Stomach smooth muscle (tissue), 2 donors: ENCODE measurements around the gene CGNL1.

Experiments
- H3K27ac ChIP-seq: one replicate; pipeline ENCODE4 v1.7.0; 2013; ENCODE audit warnings: mild to moderate bottlenecking, low read length, inconsistent platforms
- H3K27me3 ChIP-seq, 2 donors: one replicate each; pipeline ENCODE4 v1.7.0; 2013; ENCODE audit warnings: low read length in 2 of 2; ENCODE audit not compliant: insufficient read depth in 2 of 2, control insufficient read depth in 1 of 2
- H3K36me3 ChIP-seq, 2 donors: one replicate each; pipeline ENCODE4 v1.7.0; 2013; ENCODE audit warnings: low read length in 2 of 2; ENCODE audit not compliant: control insufficient read depth in 2 of 2, insufficient read depth in 2 of 2
- H3K4me1 ChIP-seq: one replicate; pipeline ENCODE4 v1.7.0; 2013; ENCODE audit warnings: low read length; ENCODE audit not compliant: control insufficient read depth, insufficient read depth
- H3K4me3 ChIP-seq, 2 donors: one replicate each; pipeline ENCODE4 v1.7.0; 2013; ENCODE audit warnings: low read length in 2 of 2
- H3K9ac ChIP-seq, 2 donors: one replicate each; pipeline ENCODE4 v1.7.0; 2013; ENCODE audit warnings: low read length in 2 of 2, mild to moderate bottlenecking in 1 of 2
- H3K9me3 ChIP-seq, 2 donors: one replicate each; pipeline ENCODE4 v1.7.0; 2013; ENCODE audit warnings: low read length in 2 of 2; ENCODE audit not compliant: control insufficient read depth in 2 of 2
- donor health status: healthy.
- donor health status: Pancreatic carcinoma.

Gene CGNL1, protein sequence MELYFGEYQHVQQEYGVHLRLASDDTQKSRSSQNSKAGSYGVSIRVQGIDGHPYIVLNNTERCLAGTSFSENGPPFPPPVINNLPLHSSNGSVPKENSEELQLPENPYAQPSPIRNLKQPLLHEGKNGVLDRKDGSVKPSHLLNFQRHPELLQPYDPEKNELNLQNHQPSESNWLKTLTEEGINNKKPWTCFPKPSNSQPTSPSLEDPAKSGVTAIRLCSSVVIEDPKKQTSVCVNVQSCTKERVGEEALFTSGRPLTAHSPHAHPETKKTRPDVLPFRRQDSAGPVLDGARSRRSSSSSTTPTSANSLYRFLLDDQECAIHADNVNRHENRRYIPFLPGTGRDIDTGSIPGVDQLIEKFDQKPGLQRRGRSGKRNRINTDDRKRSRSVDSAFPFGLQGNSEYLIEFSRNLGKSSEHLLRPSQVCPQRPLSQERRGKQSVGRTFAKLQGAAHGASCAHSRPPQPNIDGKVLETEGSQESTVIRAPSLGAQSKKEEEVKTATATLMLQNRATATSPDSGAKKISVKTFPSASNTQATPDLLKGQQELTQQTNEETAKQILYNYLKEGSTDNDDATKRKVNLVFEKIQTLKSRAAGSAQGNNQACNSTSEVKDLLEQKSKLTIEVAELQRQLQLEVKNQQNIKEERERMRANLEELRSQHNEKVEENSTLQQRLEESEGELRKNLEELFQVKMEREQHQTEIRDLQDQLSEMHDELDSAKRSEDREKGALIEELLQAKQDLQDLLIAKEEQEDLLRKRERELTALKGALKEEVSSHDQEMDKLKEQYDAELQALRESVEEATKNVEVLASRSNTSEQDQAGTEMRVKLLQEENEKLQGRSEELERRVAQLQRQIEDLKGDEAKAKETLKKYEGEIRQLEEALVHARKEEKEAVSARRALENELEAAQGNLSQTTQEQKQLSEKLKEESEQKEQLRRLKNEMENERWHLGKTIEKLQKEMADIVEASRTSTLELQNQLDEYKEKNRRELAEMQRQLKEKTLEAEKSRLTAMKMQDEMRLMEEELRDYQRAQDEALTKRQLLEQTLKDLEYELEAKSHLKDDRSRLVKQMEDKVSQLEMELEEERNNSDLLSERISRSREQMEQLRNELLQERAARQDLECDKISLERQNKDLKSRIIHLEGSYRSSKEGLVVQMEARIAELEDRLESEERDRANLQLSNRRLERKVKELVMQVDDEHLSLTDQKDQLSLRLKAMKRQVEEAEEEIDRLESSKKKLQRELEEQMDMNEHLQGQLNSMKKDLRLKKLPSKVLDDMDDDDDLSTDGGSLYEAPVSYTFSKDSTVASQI

GRCh38 chr15:57375827-57376695 is at the start of gene CGNL1:
Gene CGNL1 (plus strand): TSS chr15:57376505. CDS start chr15:57438000, 61,495 bp downstream.
- Histone ChIP-seq H3K9ac (peak within 1 kb of the TSS in 1 of 2 donors; percentile 66), H3K9me3 (no peaks in the 10 kb centered on the region), H3K27me3 (peaks cover 0 to 37% of the 10 kb centered on the region in 2 donors), H3K27ac (no peak within 1 kb of the TSS), H3K4me3 (peak within 1 kb of the TSS; percentile 50 to 84), H3K36me3 (no peaks in the 10 kb centered on the region), H3K4me1 (peaks cover 16% of the 10 kb centered on the region)

DNA sequence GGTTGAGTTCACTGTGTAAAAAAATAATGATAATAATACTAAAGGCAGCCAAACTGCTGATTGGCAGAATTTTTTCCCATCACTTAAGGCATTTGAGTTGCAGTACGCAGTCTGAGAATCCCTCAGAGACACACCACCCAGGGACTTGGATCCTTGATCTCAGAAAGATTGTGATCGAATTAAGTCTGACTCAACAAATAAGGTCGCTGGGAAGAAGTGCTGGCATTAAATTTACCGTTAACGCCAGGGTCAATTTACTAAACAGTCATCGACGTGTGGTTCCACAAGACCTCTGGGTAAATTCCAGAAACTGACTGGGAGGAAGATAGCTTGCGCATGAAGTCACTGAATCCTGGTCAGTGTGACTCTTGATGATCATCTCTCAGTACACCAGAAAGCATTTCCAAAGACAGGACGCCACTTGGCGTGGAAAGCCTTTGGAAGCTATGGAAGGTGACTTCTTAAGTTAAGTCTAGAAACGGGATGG is 48.3 kb upstream of the CGNL1 start:
- no peaks in the 10 kb centered on the region for H3K4me1 ChIP-seq
- no peak overlapping the region for H3K27ac ChIP-seq
- H3K36me3 ChIP-seq, result no peaks in the 10 kb centered on the region
- peaks cover 0 to 4% of the 10 kb centered on the region in 2 donors for H3K27me3 ChIP-seq
- no peaks in the 10 kb centered on the region for H3K9me3 ChIP-seq
- H3K4me3 ChIP-seq, result no peak overlapping the region
- no peak overlapping the region for H3K9ac ChIP-seq

- Histone ChIP-seq H3K4me1 (no peaks in the 10 kb centered on the region), H3K4me3 (no peak overlapping the region), H3K9me3 (no peaks in the 10 kb centered on the region), H3K9ac (no peak overlapping the region), H3K27ac (no peak overlapping the region), H3K36me3 (no peaks in the 10 kb centered on the region), H3K27me3 (peaks cover 0 to under 1% of the 10 kb centered on the region in 2 donors)
Observed at GRCh38 chr15:57328479-57328878, 47.8 kb upstream of the CGNL1 start.

GRCh38 chr15:57328897-57329296 is 47.4 kb upstream of the CGNL1 start:
- Histone ChIP-seq H3K9ac (no peak overlapping the region), H3K36me3 (no peaks in the 10 kb centered on the region), H3K9me3 (no peaks in the 10 kb centered on the region), H3K4me1 (no peaks in the 10 kb centered on the region), H3K27ac (no peak overlapping the region), H3K4me3 (no peak overlapping the region), H3K27me3 (no peaks in the 10 kb centered on the region)

DNA sequence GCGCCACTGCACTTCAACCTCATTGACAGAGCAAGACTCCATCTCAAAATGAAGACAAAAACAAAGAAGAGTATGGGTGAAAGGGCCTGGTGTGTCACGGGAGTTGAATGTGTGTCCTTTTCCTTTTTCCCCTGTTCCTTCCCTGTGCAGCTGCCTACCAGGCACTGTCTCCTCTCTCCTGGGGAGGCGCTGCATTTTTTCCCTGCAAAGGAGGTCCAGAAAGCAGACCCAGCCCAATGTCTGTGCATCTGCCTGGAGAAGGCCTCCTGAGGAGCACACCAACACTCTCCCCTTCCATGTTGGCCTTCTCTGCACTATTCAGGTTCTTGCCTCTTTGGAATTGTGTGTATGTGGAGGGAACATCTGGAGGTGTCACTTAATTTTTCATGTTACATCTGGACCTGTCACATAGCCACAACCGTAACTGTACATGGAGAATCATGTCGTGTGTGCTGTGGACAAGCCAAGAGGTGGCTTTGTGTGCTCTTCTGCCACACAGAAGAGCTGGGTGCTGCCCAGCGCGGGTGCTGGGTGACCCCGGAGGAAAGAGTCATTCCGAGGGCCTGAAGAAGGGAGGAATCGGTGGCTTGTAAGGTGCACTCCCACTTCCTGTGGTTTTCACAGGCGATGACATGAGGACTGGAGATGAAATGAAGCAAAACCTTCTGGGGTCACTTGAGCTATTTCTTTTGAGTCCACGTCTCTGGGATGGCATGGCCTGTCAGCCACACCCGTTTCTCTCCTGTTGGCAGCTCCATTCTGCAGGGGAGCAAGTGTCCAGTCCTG is 46.5 kb upstream of the CGNL1 start:
- Histone ChIP-seq H3K9ac (no peak overlapping the region), H3K4me1 (peaks cover 3% of the 10 kb centered on the region), H3K9me3 (no peaks in the 10 kb centered on the region), H3K4me3 (no peak overlapping the region), H3K36me3 (no peaks in the 10 kb centered on the region), H3K27me3 (peaks cover 0 to 2% of the 10 kb centered on the region in 2 donors), H3K27ac (no peak overlapping the region)

- Histone ChIP-seq H3K4me1 (peaks cover 4% of the 10 kb centered on the region), H3K27me3 (peaks cover 0 to 5% of the 10 kb centered on the region in 2 donors), H3K36me3 (no peaks in the 10 kb centered on the region), H3K9me3 (no peaks in the 10 kb centered on the region), H3K4me3 (no peak overlapping the region), H3K27ac (no peak overlapping the region), H3K9ac (no peak overlapping the region)
Observed at GRCh38 chr15:57330619-57331340, 45.5 kb upstream of the CGNL1 start.

GRCh38 chr15:57332326-57332725 is 44.0 kb upstream of the CGNL1 start:
- Histone ChIP-seq H3K9me3 (no peaks in the 10 kb centered on the region), H3K4me1 (peaks cover 6% of the 10 kb centered on the region), H3K27me3 (peaks cover 0 to 5% of the 10 kb centered on the region in 2 donors), H3K9ac (no peak overlapping the region), H3K27ac (no peak overlapping the region), H3K4me3 (no peak overlapping the region), H3K36me3 (no peaks in the 10 kb centered on the region)

DNA sequence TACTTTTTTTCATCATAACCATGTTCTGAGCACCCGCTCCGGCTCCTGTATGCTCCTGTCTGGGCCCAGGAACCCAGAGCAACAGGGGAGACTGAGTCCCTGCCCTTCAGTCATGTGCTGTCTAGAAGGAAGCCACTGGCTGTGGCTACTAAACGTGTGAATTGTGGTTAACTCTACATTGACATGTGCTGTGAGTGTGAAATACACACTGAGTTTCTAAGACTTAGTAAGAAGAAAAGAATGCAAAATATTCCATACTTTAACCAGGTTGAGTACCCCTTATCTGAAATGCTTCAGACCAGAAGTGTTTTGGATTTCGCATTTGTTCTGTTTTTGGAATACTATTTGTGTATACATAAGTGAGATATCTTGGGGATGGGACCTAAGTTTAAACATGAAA is 42.8 kb upstream of the CGNL1 start:
- peaks cover 0 to 5% of the 10 kb centered on the region in 2 donors for H3K27me3 ChIP-seq

DNA sequence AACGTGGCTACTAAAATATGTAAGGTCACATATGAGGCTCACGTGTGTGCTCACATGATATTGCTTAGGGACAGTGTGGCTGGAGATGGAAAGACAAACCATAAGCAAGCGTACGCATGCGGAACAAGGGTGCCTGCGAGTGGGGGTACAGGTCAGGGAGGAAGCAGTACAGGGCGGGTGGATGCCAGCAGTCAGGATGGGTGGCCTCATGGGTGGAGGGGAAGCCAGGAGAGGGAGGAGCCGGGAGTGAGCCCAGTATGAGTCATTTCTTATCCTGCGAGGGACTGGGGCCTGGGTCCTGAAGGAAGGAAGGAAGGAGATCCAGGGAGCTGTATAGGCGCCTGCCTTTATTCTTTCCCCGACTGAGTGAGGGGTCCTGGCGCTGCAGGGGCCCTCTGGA is 42.0 kb upstream of the CGNL1 start:
- no peak overlapping the region for H3K27ac ChIP-seq
- peaks cover 12% of the 10 kb centered on the region for H3K4me1 ChIP-seq
- H3K27me3 ChIP-seq, result peaks cover 0 to 5% of the 10 kb centered on the region in 2 donors
- no peaks in the 10 kb centered on the region for H3K36me3 ChIP-seq
- H3K4me3 ChIP-seq, result no peak overlapping the region
- no peaks in the 10 kb centered on the region for H3K9me3 ChIP-seq
- no peak overlapping the region for H3K9ac ChIP-seq

More for the DNA sequence above, 42.8 kb upstream of the CGNL1 start:
- Histone ChIP-seq H3K27ac (no peak overlapping the region), H3K9ac (no peak overlapping the region), H3K4me1 (peaks cover 12% of the 10 kb centered on the region), H3K4me3 (no peak overlapping the region), H3K9me3 (no peaks in the 10 kb centered on the region), H3K36me3 (no peaks in the 10 kb centered on the region)
